Lower leg skin (tissue), 3 donors: Measurements from ENCODE around the gene C5orf47.

Experiments used
- POLR2A ChIP-seq, 2 donors: fragments of 450-650 bp; IDR thresholded peaks; one replicate each; pipeline ENCODE4 v1.6.1; 2016 to 2017; ENCODE audit warnings: antibody characterized with exemption in 2 of 2, mild to moderate bottlenecking in 1 of 2, moderate library complexity in 1 of 2
- TF ChIP-seq, protein P1 (sequence below), 3 donors: fragments of 450-650 bp; IDR thresholded peaks; one replicate each; pipeline ENCODE4 v1.5.1; 2016; ENCODE audit warnings: antibody characterized with exemption in 3 of 3, mild to moderate bottlenecking in 3 of 3, moderate library complexity in 2 of 3

DNA sequence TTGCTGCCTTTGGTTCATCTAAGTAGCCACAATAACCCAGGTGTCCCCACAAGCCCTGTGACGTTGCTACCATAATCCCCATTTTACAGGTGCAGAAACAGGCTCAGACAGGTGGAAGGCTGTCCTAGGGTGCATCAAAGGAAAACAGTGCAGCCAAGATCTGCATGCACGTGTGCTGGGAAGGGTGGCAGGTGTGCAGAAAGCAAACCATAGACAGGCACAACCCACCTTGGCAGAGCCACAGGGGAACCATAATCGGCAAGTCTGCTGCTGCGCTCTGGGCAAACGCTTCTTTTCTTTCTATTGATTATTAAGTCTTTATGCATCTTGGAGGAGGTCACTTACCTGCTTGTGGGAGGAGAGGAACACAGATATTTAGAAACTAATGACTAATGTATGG, 63.7 kb downstream of the C5orf47 start:
- TF ChIP-seq, protein P1, sequence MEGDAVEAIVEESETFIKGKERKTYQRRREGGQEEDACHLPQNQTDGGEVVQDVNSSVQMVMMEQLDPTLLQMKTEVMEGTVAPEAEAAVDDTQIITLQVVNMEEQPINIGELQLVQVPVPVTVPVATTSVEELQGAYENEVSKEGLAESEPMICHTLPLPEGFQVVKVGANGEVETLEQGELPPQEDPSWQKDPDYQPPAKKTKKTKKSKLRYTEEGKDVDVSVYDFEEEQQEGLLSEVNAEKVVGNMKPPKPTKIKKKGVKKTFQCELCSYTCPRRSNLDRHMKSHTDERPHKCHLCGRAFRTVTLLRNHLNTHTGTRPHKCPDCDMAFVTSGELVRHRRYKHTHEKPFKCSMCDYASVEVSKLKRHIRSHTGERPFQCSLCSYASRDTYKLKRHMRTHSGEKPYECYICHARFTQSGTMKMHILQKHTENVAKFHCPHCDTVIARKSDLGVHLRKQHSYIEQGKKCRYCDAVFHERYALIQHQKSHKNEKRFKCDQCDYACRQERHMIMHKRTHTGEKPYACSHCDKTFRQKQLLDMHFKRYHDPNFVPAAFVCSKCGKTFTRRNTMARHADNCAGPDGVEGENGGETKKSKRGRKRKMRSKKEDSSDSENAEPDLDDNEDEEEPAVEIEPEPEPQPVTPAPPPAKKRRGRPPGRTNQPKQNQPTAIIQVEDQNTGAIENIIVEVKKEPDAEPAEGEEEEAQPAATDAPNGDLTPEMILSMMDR (IDR thresholded peaks at IDR 0.05): no peak
- no peak for TF ChIP-seq POLR2A (IDR thresholded peaks at IDR 0.05)
